Inferior parietal cortex (tissue), 1 donor: ENCODE results near the gene LAMB1.
"Not testable (repeated sequence)": the region's sequence is repeated elsewhere in the genome, so short reads cannot be mapped to it uniquely, and the experiment has no call there.

Experiments used
- DNase-seq: peaks from one replicate; pipeline ENCODE4 v3.0.0-alpha.2; 2016; ENCODE audit errors: extremely low spot score

Gene LAMB1

GRCh38 chr7:107971613-107972012 is 31.3 kb downstream of the LAMB1 start:
- DNase-seq = no peak

DNA sequence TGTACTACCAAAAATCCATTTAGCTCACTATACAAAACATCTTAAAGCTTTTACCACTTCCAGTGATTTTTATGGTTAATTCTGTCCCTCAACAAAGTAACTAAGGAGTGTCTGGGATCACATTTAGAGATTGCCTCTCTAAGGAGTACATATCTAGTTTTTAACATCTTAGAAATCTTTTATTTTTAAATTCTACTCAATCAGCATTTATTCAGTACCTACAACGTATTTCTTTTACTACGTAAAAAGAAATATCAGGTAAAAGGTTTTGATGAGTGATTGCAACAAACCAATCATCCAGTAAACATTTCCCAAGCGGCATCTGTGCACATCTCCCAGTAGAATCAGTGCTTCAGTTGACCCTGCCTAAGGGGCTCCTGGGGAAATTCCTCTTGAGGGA is 31.9 kb downstream of the LAMB1 start:
- no peak for DNase-seq

GRCh38 chr7:107969856-107970255 is 33.1 kb downstream of the LAMB1 start:
- no peak for DNase-seq

DNA sequence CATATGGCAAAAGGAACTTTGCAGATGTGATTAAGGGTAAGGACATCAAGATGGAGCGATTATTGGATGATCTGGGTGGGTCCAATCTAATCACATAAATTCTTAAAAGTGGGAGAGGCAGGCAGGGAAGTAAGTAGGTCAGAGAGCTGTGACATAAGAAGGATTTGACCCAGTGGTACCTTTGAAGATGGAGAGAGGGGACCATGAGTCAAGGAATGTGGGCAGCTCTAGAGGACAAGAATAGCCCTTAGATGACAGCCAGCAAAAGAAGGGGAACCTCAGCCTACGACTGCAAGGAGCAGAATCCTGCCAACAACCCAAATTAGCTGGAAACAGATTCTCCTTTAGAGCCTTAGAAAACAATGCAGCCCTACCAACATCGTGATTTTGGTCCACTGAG is 34.5 kb downstream of the LAMB1 start:
- no peak for DNase-seq

- no peak for DNase-seq
Observed at GRCh38 chr7:107967420-107967819, 35.5 kb downstream of the LAMB1 start.

DNA sequence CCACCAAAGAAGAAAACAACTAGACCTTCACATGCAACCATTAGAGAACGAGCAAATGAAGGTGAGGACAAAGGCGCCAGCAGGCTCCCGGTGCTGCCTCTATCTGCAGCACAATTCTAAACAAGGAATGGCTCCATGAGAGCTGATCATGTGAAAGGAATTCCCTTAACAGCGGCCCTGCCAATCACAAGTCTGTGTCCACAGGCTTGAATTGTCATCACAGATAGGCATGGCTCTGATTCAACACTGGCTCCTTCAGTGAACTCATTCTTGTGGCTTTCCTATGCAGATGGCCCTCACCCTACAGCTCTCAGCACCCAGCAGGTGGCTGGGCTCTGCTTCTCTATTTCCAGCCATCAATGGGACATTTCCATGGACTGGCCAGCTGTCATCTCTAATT is 36.2 kb downstream of the LAMB1 start:
- no peak for DNase-seq

DNA sequence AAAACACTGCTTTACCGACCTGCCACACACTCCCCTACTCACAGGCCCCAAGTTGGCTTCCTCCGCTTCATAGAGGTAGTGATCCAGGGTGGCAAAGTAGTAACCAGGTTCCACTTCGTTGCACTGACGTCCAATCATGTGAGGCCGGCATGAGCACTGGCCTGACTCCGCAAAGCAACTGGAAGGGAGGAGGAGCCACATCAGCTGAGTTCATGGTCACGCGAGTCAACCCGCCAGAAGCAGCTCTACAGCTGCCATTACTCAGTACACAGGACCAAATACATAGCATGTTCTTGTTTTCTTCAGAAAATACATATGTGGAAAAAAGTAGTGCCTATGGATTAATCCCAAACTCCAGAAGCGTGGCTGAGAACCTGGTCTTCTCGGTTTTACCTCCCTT is 38.5 kb downstream of the LAMB1 start:
- no peak for DNase-seq

GRCh38 chr7:107962817-107963216 is 40.1 kb downstream of the LAMB1 start:
- DNase-seq = no peak

- DNase-seq = no peak
Observed at GRCh38 chr7:107961405-107961804, 41.6 kb downstream of the LAMB1 start.

DNA sequence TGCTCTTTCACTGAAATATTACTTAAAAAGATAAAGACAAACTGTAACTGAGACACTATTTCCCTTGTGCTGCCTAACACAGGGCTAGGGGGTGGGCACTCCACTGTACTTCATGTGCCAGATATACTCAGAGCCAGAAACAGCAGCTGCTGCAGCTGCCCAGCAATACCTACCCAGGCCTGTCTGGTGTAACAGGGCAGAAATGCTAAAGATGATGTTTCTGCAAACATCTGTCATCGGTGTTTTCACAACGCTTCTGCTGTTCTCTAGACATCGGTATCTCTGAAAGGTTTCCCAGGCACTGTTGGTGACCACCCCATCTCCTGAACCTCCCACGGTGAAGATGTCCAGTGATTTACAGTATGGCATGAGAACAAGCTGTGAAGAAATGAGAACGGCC is 42.7 kb downstream of the LAMB1 start:
- DNase-seq = no peak

GRCh38 chr7:107959527-107959898 is 43.4 kb downstream of the LAMB1 start:
- DNase-seq = no peak

GRCh38 chr7:107958764-107959526 is 44.0 kb downstream of the LAMB1 start:
- DNase-seq = no peak

DNA sequence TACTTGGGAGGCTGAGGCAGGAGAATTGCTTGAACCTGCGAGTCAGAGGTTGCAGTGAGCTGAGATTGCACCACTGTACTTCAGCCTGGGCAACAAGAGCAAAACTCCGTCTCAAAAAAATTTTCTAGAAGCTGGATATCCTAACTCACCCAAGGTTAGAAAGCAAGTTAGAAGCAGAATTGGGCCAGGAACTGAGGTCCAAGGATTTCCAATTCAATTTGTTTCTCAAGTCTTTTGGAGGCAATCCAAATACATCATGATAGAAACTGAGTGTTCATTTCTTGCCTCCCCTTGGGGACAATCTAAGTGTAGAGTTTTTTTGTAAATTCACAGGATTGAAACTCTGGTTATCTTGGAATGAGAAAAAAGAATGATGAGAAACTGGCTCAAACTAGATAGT is 45.5 kb downstream of the LAMB1 start:
- no peak for DNase-seq

GRCh38 chr7:107956950-107957349 is 46.0 kb downstream of the LAMB1 start:
- not testable (repeated sequence) for DNase-seq

- no peak for DNase-seq
Observed at GRCh38 chr7:107955394-107955793, 47.6 kb downstream of the LAMB1 start.

- no peak for DNase-seq
Observed at GRCh38 chr7:107953924-107954303, 49.0 kb downstream of the LAMB1 start.

DNA sequence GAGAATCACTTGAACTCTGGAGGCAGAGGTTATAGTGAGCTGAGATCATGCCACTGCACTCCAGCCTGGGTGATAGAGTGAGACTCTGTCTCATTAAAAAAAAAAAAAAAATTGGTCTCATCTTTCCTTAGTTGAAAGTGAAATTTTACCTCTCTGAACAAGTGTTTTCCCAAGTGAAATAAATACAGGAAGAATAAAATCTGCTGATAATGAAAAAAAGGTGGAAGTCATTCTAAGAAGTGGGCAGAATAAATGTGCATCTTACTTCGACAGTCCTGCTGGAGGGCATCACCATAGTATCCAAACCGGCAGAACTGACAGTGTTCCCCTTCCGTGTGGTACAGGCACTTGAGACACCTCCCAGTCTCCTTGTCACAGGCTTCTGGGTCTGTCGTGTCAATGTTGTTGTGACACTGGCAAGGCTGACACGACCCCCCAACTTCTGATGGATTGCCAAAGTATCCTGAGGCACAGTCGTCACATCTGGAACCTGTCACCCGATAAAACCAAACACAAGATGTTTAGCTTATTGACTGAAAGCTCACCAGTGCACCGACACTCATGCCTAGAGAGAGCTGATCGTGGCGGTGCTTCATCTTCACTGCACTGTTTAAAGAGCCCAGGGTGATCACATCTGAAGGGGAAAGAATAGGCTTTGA is 49.6 kb downstream of the LAMB1 start:
- no peak for DNase-seq

GRCh38 chr7:107951896-107952295 is 51.1 kb downstream of the LAMB1 start:
- DNase-seq = no peak

GRCh38 chr7:107951172-107951787 is 51.7 kb downstream of the LAMB1 start:
- no peak for DNase-seq

DNA sequence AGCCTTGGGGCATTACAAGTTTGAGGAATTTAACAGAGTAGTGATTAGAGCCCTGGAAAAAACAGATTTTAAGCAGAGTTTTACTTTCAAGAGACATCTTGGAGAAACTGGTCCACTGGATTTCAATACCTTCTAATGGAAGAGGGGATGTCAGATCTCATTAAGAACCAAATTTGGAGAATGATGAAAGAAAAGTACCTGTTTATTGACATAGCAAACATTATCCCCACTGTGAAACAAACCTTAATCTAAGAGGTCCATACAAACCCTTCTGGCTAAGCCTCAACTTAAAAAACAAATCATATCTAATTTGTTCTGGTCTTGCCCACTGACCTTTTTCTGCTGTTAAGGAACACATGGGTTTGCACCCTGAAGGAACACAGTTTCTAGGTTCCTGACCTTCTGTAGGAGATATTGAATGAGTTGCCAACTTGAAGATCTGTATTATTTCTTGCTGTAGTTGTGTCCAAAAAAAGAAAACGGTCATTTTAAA is 53.5 kb downstream of the LAMB1 start:
- DNase-seq = no peak

- no peak for DNase-seq
Observed at GRCh38 chr7:107948645-107949442, 54.1 kb downstream of the LAMB1 start.

- DNase-seq = no peak
Observed at GRCh38 chr7:107946881-107947280, 56.1 kb downstream of the LAMB1 start.
